Gastrocnemius medialis (tissue), 4 donors: ENCODE measurements around the gene ANAPC13. TPM values are rescaled to one million over a fixed set of nuclear protein-coding genes. Genes with fewer than 3 reads are reported as not detected.

Experiments used
- ATAC-seq, 2 donors: fragments of 150-250 bp; one replicate each; pipeline ENCODE4 v1.9.1; 2016
- DNase-seq, 2 donors: peaks; one replicate each; pipeline ENCODE4 v3.0.0-alpha.2; 2019
- H3K27ac ChIP-seq, 4 donors: fragments of 200-600 bp; sonication (generic); 1 replicate in 1 of 4; 2 replicates in 3 of 4; pipeline ENCODE4 v1.5.1; 2016 to 2018; ENCODE audit warnings: mild to moderate bottlenecking in 2 of 4, moderate library complexity in 1 of 4
- H3K27me3 ChIP-seq, 3 donors: fragments of 200-600 bp; sonication (generic) in 2 of 3; 1 replicate in 1 of 3; 2 replicates in 2 of 3; pipeline versions ENCODE4 v1.5.1 to v1.6.0; 2016 to 2019; ENCODE audit warnings: mild to moderate bottlenecking in 1 of 3, moderate library complexity in 1 of 3
- H3K36me3 ChIP-seq, 2 donors: fragments of 200-600 bp; sonication (generic) in 1 of 2; one replicate each; pipeline ENCODE4 v1.5.1; 2017 to 2018
- H3K4me1 ChIP-seq, 2 donors: fragments of 200-600 bp; sonication (generic) in 1 of 2; one replicate each; pipeline ENCODE4 v1.5.1; 2016 to 2017; ENCODE audit warnings: mild to moderate bottlenecking in 2 of 2
- H3K4me3 ChIP-seq, 4 donors: fragments of 200-600 bp; sonication (generic) in 3 of 4; 1 replicate in 1 of 4; 2 replicates in 3 of 4; pipeline ENCODE4 v1.5.1; 2016 to 2019; ENCODE audit warnings: mild to moderate bottlenecking in 2 of 4
- H3K9me3 ChIP-seq, 3 donors: fragments of 200-600 bp; sonication (generic) in 2 of 3; 1 replicate in 1 of 3; 2 replicates in 2 of 3; pipeline ENCODE4 v1.5.1; 2016 to 2019
- CTCF ChIP-seq, 5 experiments: fragments of 450-650 bp in 3 of 5; fragments of 200-600 bp in 2 of 5; sonication (generic) in 2 of 5; IDR thresholded peaks in 4 of 5; conservative IDR thresholded peaks in 1 of 5; 1 replicate in 4 of 5; 2 replicates in 1 of 5; pipeline ENCODE4 v1.5.1; 2016 to 2019; ENCODE audit warnings: antibody characterized with exemption in 5 of 5, mild to moderate bottlenecking in 3 of 5, moderate library complexity in 3 of 5
- POLR2A ChIP-seq, 2 donors: fragments of 450-650 bp; IDR thresholded peaks; one replicate each; pipeline ENCODE4 v1.6.1; 2017; ENCODE audit warnings: antibody characterized with exemption in 2 of 2, mild to moderate bottlenecking in 2 of 2, moderate library complexity in 2 of 2
- in situ Hi-C, 4 donors: fragments of 200-750 bp; cut with MboI; loops; one replicate each; pipeline versions ENCODE4 v1.15.0 to v1.8.0; 2017; ENCODE audit warnings: low sequenced_read_pairs in 4 of 4
- intact Hi-C: fragments of 100-400 bp; cut with DNase I; formaldehyde crosslinking; loops from one replicate; pipeline ENCODE4 v1.15.1; 2023; ENCODE audit warnings: low total_unique reads
- total RNA-seq, 4 donors: library from RNA; depleted of rRNA; stranded (reverse); fragments of >200 nt; gene quantifications; one replicate each; pipeline versions ENCODE4 v1.1.0 to v1.2.3, GENCODE V29; 2016

The ANAPC13 gene
- total RNA-seq, 4 donors from 2014 or later, result 32.3 to 82.2 (median 78.7) TPM

- Histone ChIP-seq H3K27ac (no peak overlapping the region), H3K9me3 (no peaks in the 10 kb centered on the region), H3K4me1 (peaks cover 0 to 4% of the 10 kb centered on the region in 2 donors), H3K36me3 (no peaks in the 10 kb centered on the region), H3K27me3 (no peaks in the 10 kb centered on the region), H3K4me3 (no peak overlapping the region)
- in situ Hi-C loops, result no loop called here
- DNase-seq, result no peak
- intact Hi-C loops, result no loop called here
- TF ChIP-seq CTCF (IDR thresholded peaks at IDR 0.05 in 4 of 5, conservative IDR thresholded peaks at IDR 0.05 in 1 of 5) (no peak), POLR2A (IDR thresholded peaks at IDR 0.05) (no peak)
- no peak for ATAC-seq
Observed at GRCh38 chr3:134457376-134458074, 28.3 kb downstream of the ANAPC13 start.

DNA sequence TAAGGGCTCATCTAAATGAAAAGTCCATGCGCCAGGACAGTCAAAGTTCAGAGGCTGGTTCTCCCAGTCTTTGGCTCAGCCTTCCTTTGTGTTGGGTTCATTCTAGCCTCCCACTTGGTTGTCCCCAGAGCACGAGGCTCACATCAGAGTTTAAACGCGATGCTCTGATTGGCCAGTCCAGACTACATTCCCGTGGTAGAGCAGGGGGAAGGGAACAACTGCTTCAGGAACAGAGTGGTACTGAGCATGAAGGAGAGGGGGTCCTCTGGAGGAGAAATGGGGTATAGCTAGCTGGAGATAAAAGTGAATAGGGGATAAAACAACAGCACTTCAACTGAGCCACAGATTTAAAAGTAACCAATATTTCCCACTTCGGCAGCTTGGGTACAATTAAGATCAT, 32.2 kb downstream of the ANAPC13 start:
- DNase-seq (no peak), ATAC-seq (no peak)
- Histone ChIP-seq H3K9me3 (no peaks in the 10 kb centered on the region), H3K36me3 (no peaks in the 10 kb centered on the region), H3K4me1 (no peaks in the 10 kb centered on the region), H3K4me3 (no peak overlapping the region), H3K27me3 (no peaks in the 10 kb centered on the region), H3K27ac (no peak overlapping the region)
- intact Hi-C loops, result no loop called here
- in situ Hi-C loops, result no loop called here
- TF ChIP-seq CTCF (IDR thresholded peaks at IDR 0.05 in 4 of 5, conservative IDR thresholded peaks at IDR 0.05 in 1 of 5), result no peak
- TF ChIP-seq POLR2A (IDR thresholded peaks at IDR 0.05), result no peak

DNA sequence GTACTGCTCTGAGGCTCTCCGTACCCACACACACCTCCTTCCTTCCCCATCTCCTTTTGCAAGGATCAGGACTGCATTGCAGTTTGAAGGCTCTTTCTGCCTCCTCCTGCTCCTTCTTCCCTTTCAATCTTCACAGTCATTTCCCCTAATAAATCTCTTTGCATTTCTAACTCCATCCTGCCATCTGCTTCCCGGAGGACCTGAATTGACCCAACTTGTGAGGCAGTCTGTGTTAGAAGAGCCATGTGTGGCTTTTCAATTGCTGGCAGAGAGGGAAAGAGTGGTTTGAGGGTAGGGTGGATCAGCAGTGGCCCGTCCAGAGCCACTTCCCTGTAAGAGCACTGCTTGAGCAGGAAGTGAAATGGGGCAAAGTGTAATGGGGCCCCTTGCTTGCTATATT, 35.8 kb downstream of the ANAPC13 start:
- no peaks in the 10 kb centered on the region for H3K9me3 ChIP-seq
- no peak overlapping the region for H3K27ac ChIP-seq
- no peak overlapping the region for H3K4me3 ChIP-seq
- TF ChIP-seq CTCF (IDR thresholded peaks at IDR 0.05 in 4 of 5, conservative IDR thresholded peaks at IDR 0.05 in 1 of 5) (no peak), POLR2A (IDR thresholded peaks at IDR 0.05) (no peak)
- intact Hi-C loops, result no loop called here
- no peaks in the 10 kb centered on the region for H3K36me3 ChIP-seq
- no peaks in the 10 kb centered on the region for H3K27me3 ChIP-seq
- in situ Hi-C loops, result no loop called here
- ATAC-seq (no peak), DNase-seq (no peak)
- peaks cover 3 to 20% of the 10 kb centered on the region in 2 donors for H3K4me1 ChIP-seq

- no peaks in the 10 kb centered on the region for H3K36me3 ChIP-seq
- no peaks in the 10 kb centered on the region for H3K27me3 ChIP-seq
- no peak for TF ChIP-seq POLR2A (IDR thresholded peaks at IDR 0.05)
- TF ChIP-seq CTCF (IDR thresholded peaks at IDR 0.05 in 4 of 5, conservative IDR thresholded peaks at IDR 0.05 in 1 of 5), result peak in 2 of 5 experiments; percentile 21 to 33
- DNase-seq (no peak), ATAC-seq (no peak)
- no peak overlapping the region for H3K27ac ChIP-seq
- H3K4me1 ChIP-seq, result peaks cover 3 to 20% of the 10 kb centered on the region in 2 donors
- no peak overlapping the region for H3K4me3 ChIP-seq
- H3K9me3 ChIP-seq, result no peaks in the 10 kb centered on the region
- intact Hi-C loops (no loop called here), in situ Hi-C loops (no loop called here)
Observed at GRCh38 chr3:134449277-134449676, 36.5 kb downstream of the ANAPC13 start.

- intact Hi-C loops, result no loop called here
- in situ Hi-C loops, result no loop called here
- no peak for TF ChIP-seq POLR2A (IDR thresholded peaks at IDR 0.05)
- no peak for TF ChIP-seq CTCF (IDR thresholded peaks at IDR 0.05 in 4 of 5, conservative IDR thresholded peaks at IDR 0.05 in 1 of 5)
- DNase-seq (no peak), ATAC-seq (no peak)
- no peaks in the 10 kb centered on the region for H3K27me3 ChIP-seq
- no peaks in the 10 kb centered on the region for H3K36me3 ChIP-seq
- peaks cover 3 to 20% of the 10 kb centered on the region in 2 donors for H3K4me1 ChIP-seq
- no peak overlapping the region for H3K4me3 ChIP-seq
- no peaks in the 10 kb centered on the region for H3K9me3 ChIP-seq
- no peak overlapping the region for H3K27ac ChIP-seq
Observed at GRCh38 chr3:134448664-134449063, 37.1 kb downstream of the ANAPC13 start.
